ENCODE measurements around the gene TRAIP. TPM values are rescaled to one million over a fixed set of nuclear protein-coding genes. Genes with fewer than 3 reads are reported as not detected.
A peak's percentile ranks its signal among the peaks of the same experiment; 100 is the strongest.

The TRAIP gene
- total and polyA plus RNA-seq, 9 donors = 1.8 to 4.5 (median 2.8) TPM

- DNase-seq = no peak
- H3K27ac ChIP-seq = peak overlapping the region; percentile 75 to 84
- peak overlapping the region; percentile 42 for H3K4me3 ChIP-seq
- TF ChIP-seq EP300 (IDR thresholded peaks at IDR 0.05) (no peak), POLR2A (IDR thresholded peaks at IDR 0.05) (no peak), CTCF (IDR thresholded peaks at IDR 0.05) (no peak)
- intact Hi-C loops (cut with DNase I) = no loop called here
- H3K27me3 ChIP-seq = no peaks in the 10 kb centered on the region
- no peaks in the 10 kb centered on the region for H3K9me3 ChIP-seq
- 18 to 23% (median 20%) methylated on average over 9 of the region's 9 CpGs for WGBS, 3 donors
- no peaks in the 10 kb centered on the region for H3K36me3 ChIP-seq
- peaks cover 9% of the 10 kb centered on the region for H3K4me1 ChIP-seq (ENCODE audit: insufficient read depth)
Observed at GRCh38 chr3:49812916-49813496, 43.4 kb downstream of the TRAIP start.

- 67 to 75% (median 68%) methylated on average over 13 of the region's 13 CpGs for WGBS, 3 donors
- Histone ChIP-seq H3K27ac (no peak overlapping the region), H3K4me1 (ENCODE audit: insufficient read depth) (peaks cover 11% of the 10 kb centered on the region), H3K9me3 (no peaks in the 10 kb centered on the region), H3K27me3 (no peaks in the 10 kb centered on the region), H3K4me3 (no peak overlapping the region), H3K36me3 (no peaks in the 10 kb centered on the region)
- TF ChIP-seq CTCF (IDR thresholded peaks at IDR 0.05) (no peak), POLR2A (IDR thresholded peaks at IDR 0.05) (no peak), EP300 (IDR thresholded peaks at IDR 0.05) (no peak)
- no peak for DNase-seq
- intact Hi-C loops (cut with DNase I) = loop anchor here in 1 of 4 donors (10.0 kb wide), 1 partner anchor 97 kb away; the partner anchor contains the start of gene MST1R
Observed at GRCh38 chr3:49807431-49808114, 48.8 kb downstream of the TRAIP start.

- no peaks in the 10 kb centered on the region for H3K36me3 ChIP-seq
- no peak for TF ChIP-seq EP300 (IDR thresholded peaks at IDR 0.05)
- no peak for TF ChIP-seq CTCF (IDR thresholded peaks at IDR 0.05)
- no peak for TF ChIP-seq POLR2A (IDR thresholded peaks at IDR 0.05)
- WGBS, 3 donors = 79 to 85% (median 79%) methylated on average over 2 of the region's 2 CpGs
Observed at GRCh38 chr3:49806850-49807249, 49.5 kb downstream of the TRAIP start.

GRCh38 chr3:49805897-49806701 lies 50.3 kb downstream of the TRAIP start:
- peak in 4 of 5 donors; percentile 46 to 67 (median 63) for DNase-seq
- TF ChIP-seq POLR2A (IDR thresholded peaks at IDR 0.05) = no peak
- no peak for TF ChIP-seq CTCF (IDR thresholded peaks at IDR 0.05)
- no peak for TF ChIP-seq EP300 (IDR thresholded peaks at IDR 0.05)
- Histone ChIP-seq H3K9me3 (no peaks in the 10 kb centered on the region), H3K27ac (peak overlapping the region; percentile 74 to 83), H3K4me3 (no peak overlapping the region), H3K27me3 (no peaks in the 10 kb centered on the region), H3K4me1 (ENCODE audit: insufficient read depth) (peaks cover 11% of the 10 kb centered on the region), H3K36me3 (no peaks in the 10 kb centered on the region)
- WGBS, 3 donors = 36 to 43% (median 42%) methylated on average over 11 of the region's 11 CpGs
- intact Hi-C loops (cut with DNase I) = loop anchor here in 2 of 4 donors (2.0 to 10.0 kb wide), 2 partner anchors 33 to 99 kb away; partner anchors contain the start of gene MST1R (in 1 of the 2)

More at GRCh38 chr3:49806850-49807249, 49.5 kb downstream of the TRAIP start:
- DNase-seq = no peak
- peak overlapping the region in 1 of 2 donors; percentile 74 for H3K27ac ChIP-seq
- H3K4me1 ChIP-seq (ENCODE audit: insufficient read depth) = peaks cover 11% of the 10 kb centered on the region
- no peak overlapping the region for H3K4me3 ChIP-seq
- no peaks in the 10 kb centered on the region for H3K27me3 ChIP-seq
- H3K9me3 ChIP-seq = no peaks in the 10 kb centered on the region
- intact Hi-C loops (cut with DNase I) = loop anchor here in 1 of 4 donors (10.0 kb wide), 1 partner anchor 98 kb away; the partner anchor contains the start of gene MST1R
